AG09309 (cell line): Measurements from ENCODE around the gene RAB3C.

Experiments
- DNase-seq: peaks from one replicate; pipeline ENCODE4 v3.0.0-alpha.2; 2010; ENCODE audit warnings: low read depth
- H3K4me3 ChIP-seq: 2 replicates; pipeline ENCODE4 v1.5.1; 2011; ENCODE audit warnings: mild to moderate bottlenecking, low read depth, low read length, moderate library complexity; ENCODE audit not compliant: control insufficient read depth
- CTCF ChIP-seq: IDR thresholded peaks from 2 replicates; pipeline ENCODE4 v1.5.1; 2011; ENCODE audit warnings: mild to moderate bottlenecking, low read depth, low read length, inconsistent platforms; ENCODE audit not compliant: insufficient read depth, control insufficient read depth; ENCODE audit errors: missing control alignments

The RAB3C gene

GRCh38 chr5:58860680-58861079 is 277.8 kb downstream of the RAB3C start:
- TF ChIP-seq CTCF: no peak
- H3K4me3 ChIP-seq: no peak overlapping the region
- no peak for DNase-seq

- TF ChIP-seq CTCF: no peak
These were observed 286.1 kb downstream of the RAB3C start for GRCh38 chr5:58868931-58869330.

GRCh38 chr5:58871648-58872242 is 288.9 kb downstream of the RAB3C start:
- peak; percentile 57 for TF ChIP-seq CTCF
- H3K4me3 ChIP-seq: no peak overlapping the region
- peak; percentile 11 for DNase-seq

More at GRCh38 chr5:58868931-58869330, 286.1 kb downstream of the RAB3C start:
- DNase-seq: no peak
- no peak overlapping the region for H3K4me3 ChIP-seq

- DNase-seq: no peak
- no peak overlapping the region for H3K4me3 ChIP-seq
These were observed 289.9 kb downstream of the RAB3C start for GRCh38 chr5:58872670-58873273.

GRCh38 chr5:58875599-58875998 is 292.7 kb downstream of the RAB3C start:
- TF ChIP-seq CTCF: no peak
- no peak overlapping the region for H3K4me3 ChIP-seq
- no peak for DNase-seq

More at GRCh38 chr5:58872670-58873273, 289.9 kb downstream of the RAB3C start:
- TF ChIP-seq CTCF: no peak

- no peak for TF ChIP-seq CTCF
- H3K4me3 ChIP-seq: no peak overlapping the region
These were observed 302.4 kb downstream of the RAB3C start for GRCh38 chr5:58885260-58885659.

More at GRCh38 chr5:58885260-58885659, 302.4 kb downstream of the RAB3C start:
- no peak for DNase-seq
